ENCODE measurements around the gene SPRED1.

SPRED1 gene

DNA sequence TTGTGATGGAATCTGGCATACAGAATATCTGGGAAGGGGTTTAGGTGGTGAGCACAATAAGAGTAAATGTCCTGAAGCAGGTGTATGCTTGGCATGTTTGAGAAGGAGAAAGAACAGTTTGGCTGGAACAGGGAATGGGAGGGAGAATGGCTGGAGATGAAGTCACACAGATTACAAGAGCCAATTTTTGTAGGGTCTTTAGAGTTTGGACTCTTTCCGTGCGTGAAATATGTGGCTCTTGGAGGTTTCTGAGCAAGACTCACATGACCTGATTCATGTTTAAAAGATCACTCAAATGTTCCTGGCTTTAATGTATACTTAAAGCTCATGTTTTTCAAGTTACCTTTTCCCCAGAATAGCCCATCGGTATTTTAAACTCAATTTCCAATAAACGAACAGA is 32.8 kb downstream of the SPRED1 start:
- DNase-seq: no peak

DNA sequence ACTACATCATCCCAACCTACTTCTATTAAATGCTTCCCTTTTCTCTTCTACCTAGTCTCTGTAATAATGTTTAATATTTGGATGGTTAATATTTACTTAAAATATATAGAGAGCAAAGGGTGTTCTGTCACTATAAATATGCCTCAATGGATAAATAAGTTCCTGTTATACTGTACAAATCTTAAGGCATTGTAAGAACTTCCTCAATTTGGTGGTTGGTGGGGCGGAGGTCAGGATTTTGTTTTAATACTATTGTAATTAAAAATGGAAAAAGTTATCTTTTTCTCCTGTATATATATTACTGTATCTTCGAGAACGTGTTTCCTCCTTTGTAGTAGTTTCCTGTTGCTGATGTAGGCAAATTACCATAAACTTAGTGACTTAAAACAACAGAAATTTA is 41.5 kb downstream of the SPRED1 start:
- DNase-seq: no peak

DNA sequence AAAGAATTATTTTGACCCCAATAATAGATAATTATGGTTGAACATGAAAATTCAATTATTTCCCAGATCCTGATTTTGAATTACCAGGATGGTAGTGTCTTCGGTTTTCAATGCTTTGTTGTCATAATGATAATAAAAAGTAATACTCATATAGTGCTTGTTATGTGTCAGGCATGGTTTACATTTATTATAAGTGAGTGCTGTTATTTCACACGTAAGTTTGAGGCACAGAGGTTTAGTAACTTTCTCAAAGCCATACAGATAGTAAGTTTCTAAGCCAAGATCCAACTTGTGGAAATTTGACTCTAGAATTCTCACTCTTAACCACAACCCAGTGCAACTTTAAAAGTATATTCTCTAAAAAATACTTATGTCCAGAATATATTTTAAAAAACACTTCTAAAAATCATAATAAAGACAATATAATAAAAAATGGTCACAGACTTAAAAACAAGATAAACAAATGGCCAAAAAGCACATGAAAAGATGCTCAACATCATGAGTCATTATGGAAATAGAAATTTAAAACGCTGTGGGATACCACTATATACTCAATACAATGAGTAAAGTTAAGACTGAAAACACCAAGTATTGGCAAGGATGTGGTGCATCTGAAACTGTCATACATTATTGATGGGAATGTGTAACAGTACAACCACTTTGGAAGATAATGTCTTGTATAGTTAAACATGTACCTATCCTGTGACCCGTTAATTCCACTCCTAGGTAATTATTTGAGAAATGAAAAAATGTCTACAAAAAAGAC is 45.2 kb downstream of the SPRED1 start:
- no peak for DNase-seq

DNA sequence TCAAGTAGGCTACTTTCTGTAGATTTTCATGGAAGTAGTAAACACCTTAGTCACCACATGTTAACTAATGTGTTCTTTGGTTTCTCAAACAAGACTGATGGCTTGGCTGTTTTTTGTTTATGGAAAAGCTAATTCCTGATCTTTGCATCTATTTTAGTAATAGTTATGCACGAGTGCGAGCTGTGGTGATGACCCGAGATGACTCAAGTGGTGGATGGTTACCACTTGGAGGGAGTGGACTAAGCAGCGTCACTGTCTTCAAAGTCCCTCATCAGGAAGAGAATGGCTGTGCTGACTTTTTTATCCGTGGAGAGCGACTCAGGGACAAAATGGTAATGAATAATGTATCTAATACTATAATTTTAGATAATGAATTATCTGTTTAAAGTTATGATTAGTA is 46.6 kb downstream of the SPRED1 start:
- DNase-seq: no peak

DNA sequence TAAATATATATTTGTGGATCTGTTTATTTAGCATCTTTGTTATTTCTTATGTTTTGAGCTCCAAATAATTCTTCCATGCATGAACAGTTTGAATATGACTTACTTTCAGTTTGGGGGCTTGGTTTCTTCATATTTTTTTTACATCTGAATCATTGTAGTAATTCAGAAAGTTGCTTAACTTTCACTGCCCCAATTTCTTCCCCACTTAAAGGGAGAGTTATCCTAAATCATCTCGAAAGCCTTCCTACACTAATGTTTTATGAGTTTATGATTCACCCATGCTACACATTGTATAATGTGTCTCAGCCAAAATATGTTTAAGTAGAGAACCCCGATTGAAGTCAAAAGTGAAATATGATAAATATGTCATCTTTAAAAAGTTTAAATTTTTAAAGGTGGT is 47.8 kb downstream of the SPRED1 start:
- DNase-seq: no peak

DNA sequence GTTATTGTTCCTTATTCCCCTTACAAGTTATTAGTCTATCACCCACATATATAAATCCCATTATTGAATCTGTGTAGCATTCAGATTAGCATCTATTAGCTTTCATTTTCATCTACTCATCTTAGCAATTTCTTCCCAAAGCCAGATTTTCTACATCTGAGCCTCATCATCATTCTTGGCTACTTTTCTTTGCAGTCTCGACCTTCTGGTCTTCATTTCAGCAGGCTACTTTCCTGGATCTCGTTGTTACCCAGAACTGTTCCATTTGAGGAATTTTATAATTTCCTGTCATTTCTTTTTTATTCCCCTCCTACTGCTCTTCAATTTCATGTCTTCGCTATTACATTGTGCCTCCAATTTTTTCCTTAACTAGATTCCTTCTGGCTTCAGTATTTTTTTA is 51.8 kb downstream of the SPRED1 start:
- DNase-seq: no peak

DNA sequence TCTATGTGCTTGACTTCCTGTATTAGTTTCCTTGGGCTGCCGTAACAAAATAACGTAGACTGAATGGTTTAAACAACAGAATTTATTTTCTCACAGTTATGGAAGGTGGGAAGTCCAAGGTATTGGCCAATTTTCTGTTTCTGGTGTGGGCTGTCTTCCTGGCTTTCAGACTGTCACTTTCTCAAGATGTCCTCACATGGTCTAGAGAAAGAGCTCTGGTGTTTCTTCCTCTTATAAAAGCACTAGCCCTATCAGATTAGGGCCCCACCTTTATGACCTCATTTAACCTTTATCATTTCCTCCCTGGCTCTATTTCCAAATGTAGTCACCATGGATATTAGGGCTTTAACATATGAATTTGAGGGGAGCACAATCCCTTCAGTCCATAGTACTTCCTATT is 54.6 kb downstream of the SPRED1 start:
- DNase-seq: no peak

DNA sequence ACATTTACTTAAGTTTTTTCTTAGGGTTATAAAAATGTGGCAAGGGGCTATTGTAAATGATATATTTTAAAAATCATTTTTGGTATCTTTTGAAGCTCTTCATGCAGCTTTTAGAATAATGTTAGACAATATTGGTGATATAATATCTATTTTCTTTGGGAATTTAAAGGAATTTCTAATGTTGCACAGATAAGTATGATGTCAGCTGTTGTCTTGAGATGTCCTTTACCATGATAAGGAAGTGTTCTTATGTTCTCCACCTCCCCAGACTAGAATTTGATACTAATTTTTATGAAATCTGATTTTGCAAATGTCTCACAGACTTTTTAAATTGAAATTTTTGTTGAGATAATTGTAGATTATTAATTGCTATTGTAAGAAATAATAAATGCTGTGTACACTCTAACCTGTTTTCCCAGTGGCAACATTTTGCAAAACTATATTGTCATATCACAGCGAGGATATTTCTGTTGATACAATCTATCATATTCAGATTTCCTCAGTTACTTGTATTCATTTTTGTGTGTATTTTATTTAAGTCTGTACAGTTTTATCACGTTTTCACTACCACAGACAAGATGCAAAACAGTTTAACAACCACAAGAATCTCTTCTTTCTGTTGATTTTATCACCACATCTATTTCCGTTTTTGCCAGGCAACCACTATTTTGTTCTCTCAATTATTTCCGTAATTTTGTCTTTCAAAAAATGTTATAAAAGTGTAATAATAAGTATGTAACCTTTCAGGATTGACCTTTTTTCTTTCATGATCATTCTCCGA is 55.4 kb downstream of the SPRED1 start:
- DNase-seq: no peak

DNA sequence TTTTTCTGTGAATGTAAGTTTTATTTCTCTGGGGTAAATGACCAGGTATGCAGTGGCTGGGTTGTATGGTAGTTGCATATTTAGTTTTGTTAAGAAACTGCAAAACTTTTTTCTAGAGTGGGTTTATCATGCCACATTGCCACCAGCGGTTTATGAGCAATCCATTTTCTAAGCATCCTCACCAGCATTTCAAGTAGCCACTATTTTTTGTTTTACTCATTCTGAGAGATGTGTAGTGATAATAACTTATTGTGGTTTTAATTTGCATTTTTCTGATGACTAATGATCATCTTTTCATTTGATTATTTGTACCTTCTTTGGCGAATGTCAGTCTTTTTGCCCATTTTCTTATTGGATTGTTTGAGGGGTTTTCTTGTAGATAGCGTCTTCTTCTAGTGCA is 56.2 kb downstream of the SPRED1 start:
- no peak for DNase-seq

DNA sequence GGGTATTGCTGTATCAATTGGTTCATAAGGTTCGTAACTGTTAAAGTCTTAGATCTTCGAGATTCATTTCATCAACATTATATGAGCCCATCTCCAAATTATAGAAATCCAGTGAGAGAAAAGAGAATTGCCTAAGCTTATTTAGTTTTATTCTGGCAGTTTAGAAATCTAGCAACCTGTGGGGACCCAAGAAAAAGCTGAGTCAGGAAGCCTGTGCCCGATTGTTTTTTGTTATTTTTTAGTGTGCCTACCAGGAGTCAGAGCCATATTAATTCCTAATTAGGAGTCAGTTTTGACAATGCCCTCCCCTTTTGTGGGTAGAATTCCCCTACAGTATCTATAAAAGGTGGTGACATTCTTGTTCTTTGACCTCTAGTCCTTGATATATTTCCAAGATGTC is 59.6 kb downstream of the SPRED1 start:
- no peak for DNase-seq

DNA sequence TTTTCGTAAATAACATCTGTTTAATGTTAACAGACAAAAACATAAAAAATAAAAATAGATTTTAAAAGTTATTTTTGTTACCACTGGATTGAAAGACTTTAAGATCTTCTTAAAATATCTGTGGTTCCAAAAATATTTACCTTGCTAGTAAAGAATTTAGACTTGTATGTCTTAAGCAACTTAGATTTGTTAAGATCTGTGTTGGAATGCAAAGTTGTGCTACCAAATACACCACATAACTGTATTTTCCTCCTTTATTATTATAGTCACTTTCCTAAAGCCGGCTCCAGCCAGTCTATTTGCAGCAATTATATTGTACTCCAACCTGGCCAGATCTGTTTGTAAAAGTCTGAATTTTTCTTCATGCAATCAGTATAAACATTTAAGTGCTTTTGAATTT is 63.7 kb downstream of the SPRED1 start:
- no peak for DNase-seq

DNA sequence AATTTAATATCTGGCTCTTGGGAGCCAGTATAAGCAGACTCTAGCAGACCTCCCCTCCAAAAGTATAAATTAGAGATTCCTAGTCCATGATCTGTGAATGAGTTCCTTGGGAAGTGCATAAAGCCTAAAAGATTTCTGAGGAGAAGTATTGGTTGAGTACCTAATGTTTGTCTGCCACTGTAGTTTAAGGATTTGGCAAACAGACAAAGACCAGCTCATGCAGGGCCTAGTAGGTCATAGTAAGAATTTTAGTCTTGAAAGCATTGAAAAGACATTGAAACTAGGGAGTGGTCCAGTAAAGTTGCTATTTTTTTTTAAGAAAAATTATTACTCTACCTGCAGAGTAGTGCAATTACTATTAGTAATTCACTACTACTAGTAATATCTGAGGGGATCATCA is 67.5 kb downstream of the SPRED1 start:
- DNase-seq: no peak

DNA sequence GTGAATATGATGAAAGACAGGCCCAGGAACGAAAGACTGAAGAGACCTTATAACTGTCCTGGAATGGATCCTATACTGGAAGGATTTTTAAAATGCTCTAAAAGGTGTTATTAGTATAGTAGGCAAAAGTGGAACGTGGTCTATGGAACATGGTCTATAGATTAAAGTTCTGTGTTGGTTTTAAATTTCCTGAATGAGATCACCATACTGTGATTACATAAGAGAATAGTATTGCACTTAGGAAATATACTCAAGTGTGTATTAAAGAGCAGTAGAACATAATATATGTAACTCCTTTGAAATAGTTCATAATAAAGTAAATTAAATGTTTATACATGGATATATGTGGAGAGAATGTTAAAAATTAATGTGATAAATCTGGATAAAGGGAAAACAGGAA is 68.2 kb downstream of the SPRED1 start:
- DNase-seq: no peak

DNA sequence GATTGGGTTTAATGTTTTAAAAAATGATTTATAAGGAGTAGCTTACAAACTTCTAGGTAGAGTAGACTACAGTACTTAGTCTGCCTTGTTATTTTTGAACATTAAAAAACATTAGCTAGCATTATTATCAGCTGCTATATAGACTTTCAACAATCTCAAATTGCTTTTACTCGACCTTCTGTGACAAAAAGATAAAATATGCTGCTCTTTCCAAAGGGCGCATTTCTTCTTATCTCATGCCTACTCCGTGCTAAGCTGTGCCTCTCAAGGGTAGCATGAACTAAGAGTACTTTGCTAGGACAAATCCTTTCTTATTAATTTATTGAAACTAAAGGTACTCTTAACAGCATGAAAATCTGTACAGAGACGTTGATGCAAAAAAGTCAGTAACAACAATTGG is 71.3 kb downstream of the SPRED1 start:
- no peak for DNase-seq

DNA sequence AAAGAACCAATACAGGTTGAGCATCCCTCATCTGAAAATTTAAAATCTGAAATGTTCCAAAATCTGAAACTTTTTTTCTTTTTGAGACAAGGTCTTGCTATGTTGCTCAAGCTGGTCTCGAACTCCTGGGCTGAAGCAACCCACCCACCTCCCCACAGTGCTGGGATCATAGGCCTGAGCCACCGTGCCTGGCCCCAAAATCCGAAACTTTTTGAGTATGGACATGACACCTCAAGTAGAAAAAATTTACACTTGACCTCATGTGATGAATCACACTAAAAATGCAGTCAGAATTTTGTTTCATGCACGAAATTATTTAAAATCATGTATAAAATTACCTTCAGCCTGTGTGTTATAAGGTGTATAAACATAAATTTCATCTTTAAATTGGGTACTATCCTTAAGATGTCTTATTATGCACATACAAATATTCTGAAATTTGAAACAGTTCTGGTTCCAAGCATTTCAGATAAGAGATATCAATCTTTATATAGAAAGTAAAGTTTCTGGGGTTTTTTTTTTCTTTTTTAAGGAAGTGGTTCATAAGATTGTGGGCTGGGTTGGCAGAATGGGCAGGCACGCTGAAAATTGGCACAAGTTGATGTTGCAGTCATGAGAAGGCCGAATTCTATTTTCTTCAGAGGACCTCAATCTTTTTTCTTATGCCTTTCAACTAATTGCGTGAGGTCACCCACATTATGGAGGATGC is 72.5 kb downstream of the SPRED1 start:
- no peak for DNase-seq

DNA sequence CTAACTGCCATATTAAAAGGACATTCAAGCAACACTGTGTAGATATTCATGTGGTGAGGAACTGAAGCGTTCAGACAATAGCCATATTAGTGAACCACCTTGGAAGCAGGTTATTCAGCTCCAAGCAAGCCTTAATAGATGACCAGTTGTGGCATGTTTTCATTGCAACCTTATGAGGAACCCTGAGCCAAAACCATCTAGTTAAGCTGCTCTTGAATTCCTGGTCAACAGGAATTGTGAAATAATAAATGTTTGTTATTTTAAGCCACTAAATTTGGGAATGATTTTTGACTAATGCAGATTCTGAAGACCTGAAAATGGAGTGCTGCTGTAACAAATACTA is 73.0 kb downstream of the SPRED1 start:
- no peak for DNase-seq

DNA sequence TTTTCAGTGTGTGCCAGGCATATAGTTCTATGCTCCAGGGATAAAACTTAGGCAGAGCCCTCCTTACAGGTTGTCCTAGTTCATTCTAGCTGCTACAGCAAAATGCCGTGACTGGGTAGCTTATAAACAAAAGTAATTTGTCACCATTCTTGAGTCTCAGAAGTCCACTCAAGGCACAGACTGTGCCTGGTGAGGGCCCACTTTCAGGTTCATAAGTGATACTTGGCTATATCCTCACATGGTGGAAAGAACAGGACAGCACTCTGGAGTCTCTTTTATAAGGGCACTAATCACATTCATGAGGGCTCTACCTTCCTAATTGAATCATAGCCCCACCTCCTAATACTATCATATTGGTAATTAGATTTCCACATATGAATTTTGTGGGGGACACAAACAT is 80.1 kb downstream of the SPRED1 start:
- no peak for DNase-seq

DNA sequence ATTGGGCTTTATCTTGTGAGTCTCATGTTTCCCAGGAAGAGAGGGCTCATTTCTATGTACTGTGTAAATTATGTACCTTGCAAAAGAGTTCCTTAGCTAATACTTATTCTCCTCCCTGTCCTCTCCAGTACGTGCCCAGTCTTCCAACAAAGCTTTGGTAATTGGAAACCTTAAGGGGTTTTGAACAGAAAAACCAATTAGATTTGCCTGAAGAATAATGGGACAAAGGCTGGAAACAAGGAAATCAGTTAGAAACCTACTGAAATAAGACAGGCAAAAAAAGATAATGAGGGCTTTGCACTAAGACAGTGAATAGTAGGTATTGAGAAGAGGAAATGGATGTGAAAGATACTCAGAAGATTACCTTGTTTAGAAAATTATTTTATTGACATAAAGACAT is 82.5 kb downstream of the SPRED1 start:
- no peak for DNase-seq

DNA sequence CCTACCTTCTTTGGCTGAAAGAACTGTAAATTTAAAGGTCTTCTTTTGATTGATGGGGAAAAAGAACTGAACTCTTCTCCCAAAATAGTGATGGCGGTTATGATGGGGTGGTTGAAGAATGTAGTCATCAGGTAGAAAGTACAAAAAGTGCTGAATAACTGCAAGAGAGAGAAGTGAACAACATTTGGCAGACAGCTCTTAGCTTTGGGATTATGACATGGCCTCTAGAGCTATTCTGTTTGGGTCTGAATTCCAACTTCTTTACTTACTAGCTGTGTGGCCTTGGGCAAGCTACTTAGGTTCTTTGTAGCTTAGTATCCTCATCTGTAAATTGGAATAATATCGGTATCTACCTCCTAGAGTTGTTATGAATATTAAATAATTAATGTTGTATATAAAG is 91.7 kb downstream of the SPRED1 start:
- no peak for DNase-seq

DNA sequence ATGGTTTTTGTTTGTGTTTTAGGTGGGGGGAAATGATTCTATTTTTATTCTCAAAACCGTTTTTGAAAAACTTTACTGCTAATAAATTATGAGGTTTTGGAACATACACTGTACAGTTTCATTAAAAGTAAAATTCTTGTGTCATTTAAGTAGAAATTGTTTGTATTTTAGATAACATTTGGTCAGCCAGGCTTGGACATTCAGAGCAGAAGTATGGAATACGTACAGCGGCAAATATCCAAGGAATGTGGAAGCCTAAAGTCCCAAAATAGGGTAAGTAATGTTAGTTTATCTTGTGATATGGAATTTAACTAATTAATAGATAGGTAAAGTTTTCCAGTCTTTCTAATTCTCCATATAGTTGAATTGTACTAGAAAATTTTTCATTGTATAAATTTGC is 96.6 kb downstream of the SPRED1 start:
- DNase-seq: no peak

DNA sequence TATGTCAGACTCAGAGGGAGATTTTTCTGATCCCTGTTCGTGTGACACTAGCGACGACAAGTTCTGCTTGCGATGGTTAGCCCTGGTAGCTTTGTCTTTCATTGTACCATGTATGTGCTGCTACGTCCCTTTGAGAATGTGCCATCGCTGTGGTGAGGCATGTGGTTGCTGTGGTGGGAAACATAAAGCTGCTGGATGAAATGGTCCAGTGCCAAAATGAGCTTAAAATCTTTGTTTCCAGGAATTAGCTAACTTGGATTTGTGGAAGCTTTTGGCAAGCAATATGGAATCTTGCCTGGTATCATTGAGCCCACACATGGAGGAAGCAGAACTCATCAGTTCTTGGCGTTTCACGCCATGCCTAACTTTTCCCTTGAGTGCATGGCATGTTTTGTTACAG is 98.8 kb downstream of the SPRED1 start:
- DNase-seq: no peak

DNA sequence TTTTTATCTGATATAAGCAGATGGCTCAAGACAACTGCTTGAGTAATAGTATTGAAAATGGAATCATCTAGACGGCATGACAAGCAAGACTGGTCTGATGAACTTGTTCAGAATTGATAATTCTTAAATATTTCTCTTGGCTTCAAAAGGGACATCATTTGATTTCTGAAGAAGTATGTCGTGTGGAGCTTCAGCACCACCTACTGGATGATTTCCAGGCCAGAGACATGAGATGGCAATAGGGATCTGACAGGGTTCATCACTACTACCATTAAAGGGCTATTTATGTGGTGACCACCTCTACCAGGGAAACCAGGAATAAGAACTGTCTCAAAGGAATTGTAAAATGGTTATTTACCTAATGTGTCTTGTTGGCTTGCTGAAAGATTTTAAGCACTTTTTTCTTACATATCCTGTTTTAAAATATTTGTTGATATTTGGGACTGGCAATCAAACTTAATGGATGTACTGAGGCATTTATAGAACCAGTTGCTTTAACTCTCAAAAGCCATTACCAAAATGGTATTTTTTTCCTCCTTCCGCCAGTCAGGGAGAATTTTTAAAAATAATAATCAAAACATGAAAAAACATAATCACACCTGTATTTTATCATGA is 101.8 kb downstream of the SPRED1 start:
- DNase-seq: peak; percentile 51

DNA sequence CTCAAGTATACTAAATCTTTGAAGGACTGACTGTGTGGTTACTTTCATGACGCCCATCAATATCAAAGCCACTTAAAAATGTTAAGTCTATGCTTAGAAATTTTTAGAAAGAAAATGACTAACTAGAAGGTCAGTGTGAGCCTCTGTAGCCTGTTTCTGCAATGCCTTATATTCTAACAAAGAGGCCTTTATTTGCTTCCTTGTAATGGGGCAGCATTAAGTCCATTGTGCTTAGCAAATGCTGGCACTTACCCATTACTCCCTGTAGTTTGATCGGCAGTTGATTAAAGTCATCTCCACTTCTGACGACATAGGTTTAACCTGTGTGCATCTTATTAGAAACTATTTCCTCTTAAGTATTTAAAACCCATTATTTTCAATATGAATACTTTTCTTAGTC is 109.7 kb downstream of the SPRED1 start:
- no peak for DNase-seq

DNA sequence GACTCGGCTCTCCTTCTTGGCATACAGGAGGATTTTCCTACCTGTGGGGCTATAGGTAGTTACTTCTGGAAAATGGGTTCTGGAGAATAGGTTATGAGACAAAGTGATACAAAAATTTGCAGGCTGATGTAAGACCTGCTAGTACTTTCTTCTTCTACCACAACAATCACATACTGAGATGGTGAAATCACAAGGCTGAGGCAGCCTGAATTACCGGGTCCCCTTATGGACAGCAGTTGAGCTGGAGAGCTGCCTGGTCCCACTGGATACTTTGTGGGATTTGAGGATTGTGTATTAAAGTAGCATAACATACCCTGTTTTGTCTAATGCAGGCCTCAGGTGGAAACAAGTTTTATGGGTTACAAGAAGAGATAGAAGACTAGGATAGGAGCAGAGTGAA is 114.8 kb downstream of the SPRED1 start:
- no peak for DNase-seq
